Stromal cell of bone marrow (primary cell): ENCODE data around the gene GPD1.
A peak's percentile ranks its signal among the peaks of the same experiment; 100 is the strongest.

Experiments
- DNase-seq: peaks from one replicate; pipeline ENCODE4 v3.0.0-alpha.2; 2012; ENCODE audit warnings: low read depth

The GPD1 gene

DNA sequence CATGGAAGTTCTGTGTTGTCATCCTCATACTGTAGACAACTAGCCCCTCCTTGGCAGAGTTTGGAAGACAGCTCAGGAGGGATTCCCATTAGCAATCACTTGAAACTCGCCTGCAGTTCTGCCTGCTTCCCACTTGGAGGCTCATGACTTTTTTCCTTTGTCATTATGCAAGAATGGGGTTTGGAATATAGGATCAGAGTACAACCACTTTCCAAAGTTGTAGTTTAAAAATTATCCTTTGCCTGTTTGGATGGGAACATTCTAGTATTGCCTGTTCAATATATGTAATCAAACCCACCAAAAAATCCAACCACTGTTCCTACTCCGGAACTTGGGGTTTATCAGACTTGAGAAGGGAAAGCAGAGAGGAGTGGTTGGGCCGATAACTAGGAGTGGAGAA, 2.1 kb upstream of the GPD1 start:
- DNase-seq, result no peak

GRCh38 chr12:50102131-50102531, 1.7 kb upstream of the GPD1 start:
- DNase-seq, result no peak

GRCh38 chr12:50102646-50103309, 1.0 kb upstream of the GPD1 start:
- DNase-seq, result no peak

DNA sequence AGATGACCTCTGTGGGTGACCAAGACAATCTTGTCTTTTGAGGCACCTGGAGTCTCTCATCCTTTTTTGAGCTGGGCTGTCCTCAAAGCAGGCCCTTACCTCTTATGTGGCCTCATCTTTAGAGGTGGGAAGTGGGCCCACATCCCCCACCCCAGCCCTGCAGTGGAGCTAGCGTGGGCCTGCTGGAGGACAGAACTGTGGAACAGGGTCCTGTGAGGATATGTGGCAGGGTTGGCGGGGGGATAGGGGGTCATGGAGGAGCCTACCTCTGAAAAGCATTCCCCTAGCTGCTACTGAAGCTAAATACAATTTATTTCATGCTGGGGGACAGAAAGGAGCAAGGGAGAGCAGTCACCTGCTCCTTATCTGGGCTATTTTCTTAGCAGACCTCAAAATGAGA, 457 bp upstream of the GPD1 start:
- DNase-seq, result no peak

- no peak for DNase-seq
These were observed 884 bp downstream of the GPD1 start for GRCh38 chr12:50104417-50105366.

DNA sequence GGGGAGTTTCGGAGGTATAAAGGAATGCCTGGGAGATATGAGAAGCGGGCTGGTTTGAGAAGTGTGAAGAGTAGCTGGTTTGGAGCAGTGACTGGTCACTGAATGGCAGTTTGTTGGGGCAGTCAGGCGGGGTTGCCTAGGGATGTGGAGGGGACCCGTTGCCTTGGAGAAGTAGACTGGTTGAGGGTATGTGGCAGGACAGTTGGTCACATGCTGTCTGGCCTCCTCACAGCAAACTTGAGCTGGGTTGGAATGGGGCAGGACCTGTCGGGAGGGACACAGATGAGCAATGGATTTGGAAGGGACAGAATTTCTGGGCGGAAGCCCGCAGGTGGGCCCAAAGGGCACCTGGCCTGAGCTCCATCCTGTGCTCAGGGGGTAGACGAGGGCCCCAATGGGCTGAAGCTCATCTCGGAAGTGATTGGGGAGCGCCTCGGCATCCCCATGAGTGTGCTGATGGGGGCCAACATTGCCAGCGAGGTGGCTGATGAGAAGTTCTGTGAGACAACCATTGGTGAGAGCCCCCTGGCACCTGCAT, 2.2 kb downstream of the GPD1 start:
- DNase-seq, result no peak

GRCh38 chr12:50106907-50107306, 3.1 kb downstream of the GPD1 start:
- DNase-seq, result no peak

- DNase-seq, result no peak
These were observed 3.8 kb downstream of the GPD1 start for GRCh38 chr12:50107416-50108268.

DNA sequence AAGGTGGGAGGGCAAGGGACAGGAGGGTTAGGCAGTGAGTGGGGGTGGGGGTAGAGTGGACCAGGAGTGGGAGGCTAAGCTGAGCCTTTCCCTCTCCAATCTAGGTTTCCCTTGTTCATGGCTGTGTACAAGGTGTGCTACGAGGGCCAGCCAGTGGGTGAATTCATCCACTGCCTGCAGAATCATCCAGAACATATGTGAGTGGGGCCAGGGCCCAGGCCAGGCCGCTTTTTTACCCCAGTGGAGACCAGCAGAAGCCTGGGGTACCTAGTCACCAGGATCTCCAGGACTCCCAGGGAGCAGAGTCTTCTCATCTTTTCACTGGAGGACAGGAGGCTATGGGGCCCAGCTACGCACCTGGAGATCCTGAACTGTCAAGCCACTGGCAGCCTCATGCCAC, 5.5 kb downstream of the GPD1 start:
- DNase-seq, result no peak

GRCh38 chr12:50110127-50110761, 6.4 kb downstream of the GPD1 start:
- DNase-seq, result no peak

GRCh38 chr12:50110762-50111351, 7.0 kb downstream of the GPD1 start:
- peak; percentile 36 for DNase-seq

DNA sequence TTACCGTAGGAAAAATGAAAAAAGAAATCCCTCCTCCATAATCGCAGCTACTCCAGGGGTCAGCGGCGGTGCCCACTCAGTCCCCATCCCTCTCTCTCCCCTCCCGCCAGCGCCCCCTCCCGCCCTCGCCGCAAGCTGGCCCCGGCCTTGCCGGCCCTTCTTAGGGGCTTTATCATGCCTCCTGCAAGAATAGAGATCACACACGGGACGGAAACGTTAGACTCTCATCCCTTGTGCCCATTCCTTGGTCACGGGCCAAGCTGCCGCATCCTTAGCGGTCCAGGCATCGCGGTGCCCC, 7.5 kb downstream of the GPD1 start:
- no peak for DNase-seq

DNA sequence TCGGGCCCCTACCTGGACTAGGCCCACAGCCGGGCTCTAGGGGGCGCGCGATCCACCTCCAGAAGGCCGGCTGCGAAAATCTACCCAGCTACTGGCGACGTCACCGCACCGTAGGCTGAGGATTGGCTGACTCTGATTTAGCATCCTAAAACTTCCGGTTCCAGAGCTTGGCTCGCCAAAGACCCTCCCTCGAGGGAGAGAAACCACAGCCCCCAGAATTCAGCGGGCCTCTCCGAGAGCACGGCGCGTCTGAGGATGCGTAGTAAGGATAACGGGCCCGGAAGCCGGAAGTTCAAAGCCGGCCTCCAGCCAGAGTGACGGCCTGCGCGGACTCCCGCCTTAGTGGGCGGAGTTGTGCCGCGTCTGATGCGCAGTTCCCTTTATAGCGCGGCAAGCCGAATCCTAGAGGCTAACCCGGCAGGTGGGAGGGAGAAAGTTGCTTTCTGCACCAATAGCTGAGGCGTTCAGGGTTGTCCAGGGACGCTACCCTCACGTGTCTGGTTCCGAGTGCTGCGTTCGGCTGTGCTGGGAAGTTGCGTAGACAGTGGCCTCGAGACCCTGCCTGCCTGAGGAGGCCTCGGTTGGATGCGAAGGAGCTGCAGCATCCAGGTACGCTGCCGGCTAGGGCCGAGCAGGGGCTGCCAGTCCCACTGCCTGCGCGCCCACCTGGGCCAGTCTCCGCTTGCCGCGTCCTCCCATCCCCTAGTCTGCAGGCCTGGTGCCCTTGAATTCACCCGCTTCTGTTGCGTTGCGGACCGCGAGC, 8.1 kb downstream of the GPD1 start, which contains the start of gene COX14:
TSS of gene COX14 (plus strand) at position 544 of the 763 bp plus-strand sequence. CDS start 7,808 bp downstream, outside the sequence.
- peak; percentile 99 for DNase-seq

DNA sequence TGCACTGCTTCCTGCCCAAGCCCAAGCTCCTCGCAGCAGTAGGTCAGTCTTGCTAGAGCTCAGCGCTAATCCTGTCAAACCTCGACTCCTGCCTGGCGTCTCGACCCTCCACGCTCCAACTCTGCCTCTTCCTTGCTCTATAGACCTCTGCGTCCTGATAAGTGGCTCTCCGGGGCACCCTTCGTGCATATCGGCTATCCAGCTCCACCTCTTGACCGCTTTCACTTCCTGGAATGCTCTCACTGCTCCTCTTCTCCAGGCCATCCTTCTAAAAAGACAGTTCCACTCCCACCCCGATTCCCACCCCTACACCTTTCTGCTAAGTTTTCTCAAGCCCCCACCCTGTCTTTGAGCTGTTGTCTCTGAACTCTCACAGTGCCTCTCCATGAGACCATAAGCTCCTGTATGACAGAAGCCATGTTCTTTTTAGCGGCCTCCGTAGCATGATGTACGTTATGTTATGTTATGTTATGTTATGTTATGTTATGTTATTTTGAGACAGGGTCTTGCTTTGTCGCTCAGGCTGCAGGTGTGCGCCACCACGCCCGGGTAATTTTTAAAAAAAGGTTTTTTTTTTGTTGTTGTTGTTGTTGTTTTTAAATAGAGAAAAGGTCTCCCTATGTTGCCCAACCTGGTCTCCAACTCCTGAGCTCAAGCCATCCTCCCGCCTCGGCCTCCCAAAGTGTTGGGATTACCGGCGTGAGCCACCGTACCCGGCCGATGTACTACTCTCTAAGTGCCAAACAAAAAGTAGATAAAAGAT, 8.8 kb downstream of the GPD1 start:
- no peak for DNase-seq

DNA sequence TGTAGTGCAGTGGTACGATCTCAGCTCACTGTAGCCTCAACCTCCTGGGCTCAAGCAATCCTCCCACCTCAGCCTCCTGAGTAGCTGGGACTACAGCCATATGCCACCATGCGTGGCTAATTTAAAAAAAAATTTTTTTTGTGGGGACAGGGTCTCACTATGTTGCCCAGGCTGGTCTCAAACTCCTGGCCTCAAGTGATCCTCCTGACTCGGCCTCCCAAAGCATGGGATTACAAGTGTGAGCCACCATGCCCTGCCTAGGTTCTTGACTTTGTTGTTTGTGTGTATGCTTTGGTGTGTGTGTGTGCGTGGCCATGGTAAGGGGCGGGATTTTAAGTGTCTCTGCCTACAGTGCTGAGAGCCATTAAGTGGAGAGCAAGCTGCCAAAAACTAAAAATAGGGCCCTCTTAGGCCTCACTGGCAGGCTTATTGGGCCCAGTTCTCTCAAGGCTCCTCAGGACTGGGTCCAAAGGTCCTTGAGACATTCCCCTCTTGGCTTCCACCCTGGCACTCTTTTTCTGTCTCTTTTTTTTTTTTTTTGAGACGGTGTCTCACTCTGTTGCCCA, 13.3 kb downstream of the GPD1 start:
- DNase-seq, result no peak

- DNase-seq, result no peak
These were observed 15.6 kb downstream of the GPD1 start for GRCh38 chr12:50119387-50119786.

GRCh38 chr12:50120521-50120920, 16.7 kb downstream of the GPD1 start:
- no peak for DNase-seq

- DNase-seq, result no peak
These were observed 17.1 kb downstream of the GPD1 start for GRCh38 chr12:50120953-50121352.

- DNase-seq, result no peak
These were observed 17.8 kb downstream of the GPD1 start for GRCh38 chr12:50121641-50122040.
